ENCODE measurements around the gene MRPL1.
A peak's percentile ranks its signal among the peaks of the same experiment; 100 is the strongest.

The MRPL1 gene

DNA sequence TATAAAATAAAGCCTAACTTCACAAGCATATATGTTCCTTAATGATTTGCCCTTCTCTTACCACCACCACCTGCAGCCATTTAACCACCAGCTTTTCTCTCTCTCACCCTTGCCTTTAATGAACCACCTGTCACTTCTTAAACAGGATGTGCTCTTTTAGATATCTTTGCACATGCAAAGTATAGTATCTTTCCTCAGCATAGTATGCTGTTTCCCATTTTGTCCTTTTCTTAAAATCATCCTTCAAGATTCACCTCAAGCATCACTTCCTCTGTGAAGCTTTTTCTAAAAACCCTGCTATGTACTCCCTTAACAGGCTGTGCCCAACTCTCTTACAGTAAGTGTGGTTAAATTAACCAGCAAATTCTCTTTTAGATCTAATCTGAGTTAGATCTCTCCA, 35.3 kb upstream of the MRPL1 start:
- DNase-seq: peak in 1 of 3 experiments; percentile 22
- Mint-ChIP-seq H3K27ac (peak overlapping the region; percentile 10 to 45), H3K36me3 (ENCODE audit: insufficient read depth) (no peaks in the 10 kb centered on the region), H3K4me3 (peak overlapping the region; percentile 0 to 40), H3K4me1 (ENCODE audit: low read depth in 2 of 2) (peaks cover 29 to 30% of the 10 kb centered on the region in 2 donors), H3K27me3 (no peaks in the 10 kb centered on the region), H3K9me3 (no peaks in the 10 kb centered on the region)
- ATAC-seq (replicated peaks): peak; percentile 95

DNA sequence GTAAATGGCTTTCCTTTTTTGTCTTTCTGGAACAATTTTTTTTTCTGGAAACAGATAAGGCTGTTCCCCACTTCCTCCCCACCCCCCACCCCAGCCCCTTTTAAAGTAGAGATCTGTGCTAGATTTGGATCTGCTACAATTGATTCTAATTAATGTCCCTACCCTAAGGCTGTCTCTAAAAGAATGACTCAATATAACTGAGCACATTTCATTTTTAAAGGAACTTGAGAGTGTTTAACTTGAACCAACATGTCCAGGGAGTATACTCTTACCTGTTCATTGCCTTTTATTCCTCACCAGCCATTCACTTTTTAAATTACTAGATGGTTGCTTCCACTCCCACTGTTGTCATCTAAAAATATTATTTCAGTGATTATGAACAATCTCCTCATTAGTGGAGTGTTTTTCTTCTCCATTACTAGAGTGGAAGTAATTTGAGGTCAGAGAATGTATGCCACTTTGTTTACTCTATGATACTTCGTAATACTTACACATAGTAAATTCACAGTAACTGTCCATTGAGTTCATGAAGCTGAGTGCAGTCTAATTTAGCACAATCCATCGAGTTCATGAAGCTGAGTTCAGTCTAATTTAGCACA, 29.4 kb upstream of the MRPL1 start:
- no peak overlapping the region for H3K27ac Mint-ChIP-seq
- ATAC-seq (replicated peaks): no peak

DNA sequence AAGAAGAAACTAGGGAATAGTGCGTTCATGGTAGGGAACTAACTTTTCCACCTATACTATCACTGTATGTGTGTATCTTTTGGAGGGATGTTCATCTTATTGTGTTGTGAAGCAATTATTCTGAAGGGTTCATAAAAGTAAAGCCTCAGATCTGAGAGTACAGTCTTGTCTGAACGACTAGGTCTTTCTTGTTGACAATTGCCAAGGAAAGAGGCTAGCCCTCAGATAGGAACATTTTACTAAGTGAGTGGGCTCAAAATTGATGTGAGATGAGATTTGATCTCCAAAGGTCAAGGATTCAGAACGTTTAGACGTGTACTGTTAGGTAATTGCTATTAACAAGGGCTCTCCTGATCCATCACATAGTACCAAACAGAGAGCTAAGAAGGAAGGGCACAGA, 28.2 kb upstream of the MRPL1 start:
- H3K27me3 Mint-ChIP-seq: no peaks in the 10 kb centered on the region
- peaks cover 0 to 3% of the 10 kb centered on the region in 2 donors for H3K4me1 Mint-ChIP-seq (ENCODE audit: low read depth in 2 of 2)
- no peaks in the 10 kb centered on the region for H3K36me3 Mint-ChIP-seq (ENCODE audit: insufficient read depth)
- H3K4me3 Mint-ChIP-seq: no peak overlapping the region
- ATAC-seq (replicated peaks) (no peak), DNase-seq (no peak)
- H3K27ac Mint-ChIP-seq: no peak overlapping the region
- H3K9me3 Mint-ChIP-seq: no peaks in the 10 kb centered on the region

More for the DNA sequence above, 29.4 kb upstream of the MRPL1 start:
- DNase-seq: no peak
- Mint-ChIP-seq H3K4me3 (no peak overlapping the region), H3K36me3 (ENCODE audit: insufficient read depth) (no peaks in the 10 kb centered on the region), H3K4me1 (ENCODE audit: low read depth in 2 of 2) (peaks cover 4 to 12% of the 10 kb centered on the region in 2 donors), H3K9me3 (no peaks in the 10 kb centered on the region), H3K27me3 (no peaks in the 10 kb centered on the region)

DNA sequence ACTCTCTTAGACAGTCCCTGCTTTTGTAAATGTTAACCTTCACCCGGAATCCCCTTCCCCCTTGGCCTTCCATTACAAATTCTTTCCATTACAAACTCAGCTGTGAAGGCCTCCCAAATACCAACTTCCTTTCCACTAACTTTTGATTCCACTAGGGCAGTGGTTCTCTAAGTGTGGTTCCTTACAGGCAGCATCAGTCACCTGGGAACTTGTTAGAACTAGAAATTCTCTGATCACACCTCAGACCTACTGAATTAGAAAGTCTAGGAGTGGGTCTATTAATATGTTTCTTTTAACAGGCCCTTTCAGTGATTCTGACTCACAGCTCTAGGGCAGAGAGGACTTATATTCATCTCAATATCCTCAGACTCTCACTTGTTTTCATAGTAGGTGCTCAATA, 19.0 kb upstream of the MRPL1 start:
- H3K9me3 Mint-ChIP-seq: no peaks in the 10 kb centered on the region
- H3K4me3 Mint-ChIP-seq: no peak overlapping the region
- H3K36me3 Mint-ChIP-seq (ENCODE audit: insufficient read depth): no peaks in the 10 kb centered on the region
- ATAC-seq (replicated peaks): no peak
- peaks cover 3 to 9% of the 10 kb centered on the region in 2 donors for H3K4me1 Mint-ChIP-seq (ENCODE audit: low read depth in 2 of 2)
- DNase-seq: no peak
- H3K27me3 Mint-ChIP-seq: no peaks in the 10 kb centered on the region
- peak overlapping the region in 1 of 2 donors; percentile 4 for H3K27ac Mint-ChIP-seq

DNA sequence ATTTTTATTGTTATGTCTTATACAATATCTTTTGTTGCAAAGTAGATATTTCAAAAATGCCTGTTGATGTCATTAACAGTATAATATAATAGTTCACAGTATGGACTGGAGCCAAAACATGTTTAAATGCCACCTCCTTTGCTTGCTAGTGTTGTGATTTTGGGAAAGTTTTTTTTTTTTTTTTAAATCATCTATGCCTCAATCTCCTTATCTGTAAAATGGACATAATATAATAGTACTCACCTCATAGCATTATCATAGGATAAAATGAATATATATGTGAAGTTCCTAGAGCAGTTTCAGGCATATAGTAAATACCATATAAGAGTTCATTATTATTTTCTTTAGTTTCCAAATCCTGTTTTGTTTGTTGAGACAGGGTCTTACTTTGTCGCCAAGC, 18.3 kb upstream of the MRPL1 start:
- Mint-ChIP-seq H3K36me3 (ENCODE audit: insufficient read depth) (no peaks in the 10 kb centered on the region), H3K9me3 (no peaks in the 10 kb centered on the region), H3K4me1 (ENCODE audit: low read depth in 2 of 2) (peaks cover 3 to 9% of the 10 kb centered on the region in 2 donors), H3K27me3 (no peaks in the 10 kb centered on the region), H3K4me3 (no peak overlapping the region), H3K27ac (no peak overlapping the region)
- no peak for DNase-seq
- no peak for ATAC-seq (replicated peaks)

DNA sequence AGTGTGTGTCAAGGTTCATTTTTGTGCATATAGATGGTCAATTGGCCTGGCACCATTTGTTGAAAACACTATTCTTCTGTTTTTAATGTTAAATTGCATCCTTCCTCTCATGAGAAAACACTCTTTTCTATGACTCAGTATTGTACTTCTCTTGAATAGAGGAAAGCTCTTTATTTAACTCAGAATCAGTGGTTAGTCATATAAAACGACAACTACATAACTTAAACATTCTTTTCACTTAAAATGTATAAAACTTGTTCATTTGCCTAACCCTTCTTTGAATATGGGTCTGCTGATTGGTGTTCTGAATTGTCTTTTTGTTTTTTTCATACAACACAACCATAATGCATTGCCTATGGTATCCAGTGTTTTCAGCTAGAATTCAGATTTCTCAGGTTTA, 17.2 kb upstream of the MRPL1 start:
- Mint-ChIP-seq H3K36me3 (ENCODE audit: insufficient read depth) (no peaks in the 10 kb centered on the region), H3K4me1 (ENCODE audit: low read depth in 2 of 2) (peaks cover 3 to 9% of the 10 kb centered on the region in 2 donors), H3K4me3 (no peak overlapping the region), H3K9me3 (no peaks in the 10 kb centered on the region), H3K27me3 (no peaks in the 10 kb centered on the region), H3K27ac (no peak overlapping the region)
- ATAC-seq (replicated peaks) (no peak), DNase-seq (no peak)

DNA sequence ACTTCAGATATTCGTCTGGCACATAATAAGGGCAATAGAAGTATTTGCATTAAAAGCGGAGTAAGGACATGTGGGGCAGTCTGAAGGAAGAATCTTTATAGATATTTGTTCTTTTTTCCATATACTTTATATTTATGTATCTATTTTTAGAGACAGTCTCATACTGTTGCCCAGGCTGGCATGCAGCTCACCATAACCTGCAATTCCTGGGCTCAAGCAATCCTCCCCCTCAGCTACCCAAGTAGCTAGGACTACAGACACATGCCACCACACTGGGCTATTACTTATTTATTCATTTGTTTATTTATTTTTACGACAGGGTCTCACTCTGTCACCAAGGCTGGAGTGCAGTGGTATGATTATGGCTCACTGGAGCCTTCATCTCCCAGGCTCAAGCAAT, 16.7 kb upstream of the MRPL1 start:
- Mint-ChIP-seq H3K9me3 (no peaks in the 10 kb centered on the region), H3K36me3 (ENCODE audit: insufficient read depth) (no peaks in the 10 kb centered on the region)

DNA sequence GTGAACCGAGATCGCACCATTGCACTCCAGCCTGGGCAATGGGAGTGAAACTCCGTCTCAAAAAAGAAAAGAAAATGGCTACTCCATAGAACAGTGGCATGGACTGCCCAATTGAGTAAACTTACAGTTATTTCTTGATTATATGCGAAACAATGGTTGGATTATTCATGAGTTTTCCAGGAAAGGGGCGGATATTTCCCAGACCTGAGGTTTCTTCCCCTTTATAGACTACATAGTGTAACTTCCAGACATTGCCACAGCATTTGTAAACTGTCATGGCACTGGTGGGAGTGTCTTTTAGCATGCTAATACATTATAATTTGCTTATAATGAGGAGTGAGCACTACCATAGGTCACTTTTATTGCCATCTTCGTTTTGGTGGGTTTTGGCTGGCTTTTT, 14.1 kb upstream of the MRPL1 start:
- no peak overlapping the region for H3K27ac Mint-ChIP-seq
- H3K4me1 Mint-ChIP-seq (ENCODE audit: low read depth in 2 of 2): peaks cover 19 to 32% of the 10 kb centered on the region in 2 donors

More for the DNA sequence above, 16.7 kb upstream of the MRPL1 start:
- H3K4me3 Mint-ChIP-seq: no peak overlapping the region
- DNase-seq (no peak), ATAC-seq (replicated peaks) (no peak)
- no peaks in the 10 kb centered on the region for H3K27me3 Mint-ChIP-seq
- H3K27ac Mint-ChIP-seq: no peak overlapping the region
- peaks cover 3 to 9% of the 10 kb centered on the region in 2 donors for H3K4me1 Mint-ChIP-seq (ENCODE audit: low read depth in 2 of 2)

DNA sequence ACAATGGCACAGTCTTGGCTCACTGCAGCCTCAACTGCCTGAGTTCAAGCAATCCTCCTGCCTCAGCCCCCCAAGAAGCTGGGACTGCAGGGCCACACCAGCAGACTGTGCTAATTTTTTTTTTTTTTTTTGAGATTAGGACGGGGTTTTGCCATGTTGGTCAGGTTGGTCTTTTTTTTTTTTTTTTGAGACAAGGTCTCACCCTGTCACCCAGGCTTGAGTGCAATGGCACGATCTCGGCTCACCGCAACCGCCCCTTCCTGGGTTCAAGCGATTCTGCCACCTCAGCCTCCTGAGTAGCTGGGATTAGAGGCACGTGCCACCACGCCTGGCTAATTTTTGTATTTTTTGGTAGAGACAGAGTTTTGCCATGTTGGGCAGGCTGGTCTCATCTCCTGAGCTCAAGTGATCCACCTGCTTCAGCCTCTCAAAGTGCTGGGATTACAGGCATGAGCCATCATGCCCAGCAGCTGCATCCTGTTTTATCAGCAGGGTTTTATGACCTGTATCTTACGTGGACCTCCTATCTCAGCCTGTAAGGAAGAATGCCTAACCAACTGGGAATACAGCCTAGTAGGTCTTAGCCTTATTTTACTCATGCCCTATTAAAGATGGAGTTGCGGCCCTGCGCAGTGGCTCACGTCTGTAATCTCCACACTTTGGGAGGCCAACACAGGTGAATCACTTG, 13.2 kb upstream of the MRPL1 start:
- Mint-ChIP-seq H3K27me3 (no peaks in the 10 kb centered on the region), H3K4me1 (ENCODE audit: low read depth in 2 of 2) (peaks cover 27 to 33% of the 10 kb centered on the region in 2 donors), H3K36me3 (ENCODE audit: insufficient read depth) (peaks cover 14% of the 10 kb centered on the region), H3K27ac (no peak overlapping the region), H3K4me3 (no peak overlapping the region), H3K9me3 (no peaks in the 10 kb centered on the region)
- ATAC-seq (replicated peaks): no peak
- no peak for DNase-seq

More for the DNA sequence above, 14.1 kb upstream of the MRPL1 start:
- Mint-ChIP-seq H3K27me3 (no peaks in the 10 kb centered on the region), H3K9me3 (no peaks in the 10 kb centered on the region), H3K36me3 (ENCODE audit: insufficient read depth) (peaks cover 5% of the 10 kb centered on the region), H3K4me3 (no peak overlapping the region)
- DNase-seq: no peak
- no peak for ATAC-seq (replicated peaks)

DNA sequence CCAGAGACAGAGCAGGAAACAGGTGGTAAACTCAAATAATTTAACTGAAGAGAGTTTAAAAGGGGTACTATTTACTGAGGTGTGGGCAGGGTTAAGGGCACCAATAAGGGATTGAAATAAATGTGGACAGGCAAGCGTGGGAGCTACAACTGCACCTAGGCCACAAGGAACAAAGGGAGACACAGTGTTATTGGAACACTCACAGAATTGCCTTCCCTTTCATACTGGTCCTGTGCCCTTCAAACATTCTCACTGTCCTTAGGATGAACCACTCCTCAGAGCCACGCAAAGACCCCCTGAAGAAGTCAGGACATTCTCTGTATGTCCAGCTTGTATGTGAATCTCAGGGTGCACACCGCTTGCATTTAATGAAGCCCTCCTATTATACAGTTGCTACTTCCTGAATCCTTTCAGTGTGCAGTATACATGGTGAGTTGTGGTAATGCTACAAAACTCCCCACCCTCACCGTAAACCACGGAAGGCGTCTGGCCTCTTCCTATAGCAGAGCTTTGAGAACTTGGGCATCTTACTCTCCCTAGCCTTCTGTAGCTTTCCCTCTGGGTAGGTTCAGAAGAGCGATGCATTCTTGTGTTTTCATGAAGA, 9.6 kb upstream of the MRPL1 start:
- ATAC-seq (replicated peaks) (peak; percentile 91), DNase-seq (peak; percentile 65 to 69 (median 66))
- peak overlapping the region; percentile 74 to 83 for H3K4me3 Mint-ChIP-seq
- peak overlapping the region; percentile 97 to 98 for H3K27ac Mint-ChIP-seq
- no peaks in the 10 kb centered on the region for H3K9me3 Mint-ChIP-seq
- peaks cover 19% of the 10 kb centered on the region for H3K36me3 Mint-ChIP-seq (ENCODE audit: insufficient read depth)
- no peaks in the 10 kb centered on the region for H3K27me3 Mint-ChIP-seq
- peaks cover 45 to 56% of the 10 kb centered on the region in 2 donors for H3K4me1 Mint-ChIP-seq (ENCODE audit: low read depth in 2 of 2)

DNA sequence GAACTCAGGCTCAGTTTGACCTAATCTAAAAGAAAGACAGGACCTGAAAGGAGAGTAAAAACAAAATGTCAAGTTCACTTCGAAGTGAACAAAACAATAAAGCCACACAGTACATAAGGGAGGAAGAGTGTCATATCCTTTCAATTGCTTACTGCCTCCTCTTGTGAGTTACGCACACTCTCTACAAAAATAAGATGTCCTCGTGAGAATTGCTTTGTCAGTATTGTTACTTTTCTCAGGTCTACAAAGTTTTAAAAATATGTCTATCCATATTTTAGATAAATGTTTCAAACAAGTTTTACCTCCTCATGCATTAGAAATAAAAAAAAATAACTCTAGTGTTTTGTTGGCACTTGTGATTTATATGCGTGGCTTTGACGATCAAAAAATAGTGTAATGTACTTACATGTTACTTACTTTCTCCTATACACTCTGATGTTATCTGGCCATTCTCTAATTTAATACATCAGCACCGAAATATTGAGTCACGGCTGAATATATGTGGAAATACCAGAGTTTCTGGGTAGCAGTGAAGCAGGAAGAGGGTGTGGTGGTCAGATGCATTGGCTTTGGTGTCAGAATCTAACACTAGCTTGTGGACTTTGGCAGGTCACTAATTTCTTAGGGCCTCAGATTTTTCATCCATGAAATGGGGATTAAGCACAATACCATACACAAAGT, 8.1 kb upstream of the MRPL1 start:
- peak overlapping the region; percentile 74 to 83 for H3K4me3 Mint-ChIP-seq
- peaks cover 48 to 64% of the 10 kb centered on the region in 2 donors for H3K4me1 Mint-ChIP-seq (ENCODE audit: low read depth in 2 of 2)
- no peaks in the 10 kb centered on the region for H3K27me3 Mint-ChIP-seq
- no peaks in the 10 kb centered on the region for H3K9me3 Mint-ChIP-seq
- peaks cover 22% of the 10 kb centered on the region for H3K36me3 Mint-ChIP-seq (ENCODE audit: insufficient read depth)
- peak in 1 of 3 experiments; percentile 26 for DNase-seq
- peak; percentile 70 for ATAC-seq (replicated peaks)
- H3K27ac Mint-ChIP-seq: peak overlapping the region; percentile 97 to 98

DNA sequence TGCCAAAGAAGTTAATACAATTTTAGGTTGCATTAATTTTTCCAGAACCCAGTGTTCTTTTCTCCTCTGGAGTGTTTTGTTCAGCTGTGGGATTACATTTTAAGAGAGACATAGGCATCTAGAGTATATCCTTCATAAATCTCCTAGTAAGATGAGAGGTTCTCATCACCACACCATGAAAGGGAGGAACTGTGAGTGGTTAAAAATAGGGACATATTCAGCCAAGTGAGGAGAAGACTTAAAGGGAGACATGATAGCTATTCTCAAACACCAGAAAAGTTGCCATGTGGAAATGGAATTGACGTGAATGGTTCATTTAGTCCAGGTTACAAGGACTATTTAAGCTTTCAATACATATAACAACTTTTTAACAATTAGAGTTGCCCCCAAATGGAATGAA, 6.5 kb upstream of the MRPL1 start:
- DNase-seq (no peak), ATAC-seq (replicated peaks) (no peak)
- peaks cover 51 to 68% of the 10 kb centered on the region in 2 donors for H3K4me1 Mint-ChIP-seq (ENCODE audit: low read depth in 2 of 2)
- no peaks in the 10 kb centered on the region for H3K27me3 Mint-ChIP-seq
- no peaks in the 10 kb centered on the region for H3K9me3 Mint-ChIP-seq
- H3K36me3 Mint-ChIP-seq (ENCODE audit: insufficient read depth): peaks cover 25% of the 10 kb centered on the region
- H3K27ac Mint-ChIP-seq: peak overlapping the region in 1 of 2 donors; percentile 97
- peak overlapping the region in 1 of 2 donors; percentile 4 for H3K4me3 Mint-ChIP-seq

DNA sequence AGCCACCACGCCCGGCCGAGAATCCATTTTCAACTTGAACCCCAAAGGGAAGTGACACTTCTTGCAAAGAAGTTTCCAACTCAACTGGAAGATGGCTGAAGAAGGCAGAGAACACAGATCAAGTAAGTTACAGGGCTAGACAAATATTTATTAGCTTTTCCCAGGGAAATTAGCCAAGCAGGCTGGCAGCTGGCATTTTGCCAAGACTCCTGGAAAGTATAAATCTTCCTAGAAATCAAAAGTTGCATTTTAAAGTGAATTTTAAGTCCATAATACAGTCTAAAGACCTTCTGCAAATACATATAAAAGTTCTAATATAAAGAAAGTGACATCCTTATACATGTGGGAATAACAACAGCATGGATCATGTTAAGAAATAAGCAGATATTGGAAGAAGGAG, 3.4 kb upstream of the MRPL1 start:
- DNase-seq (no peak), ATAC-seq (replicated peaks) (no peak)
- no peaks in the 10 kb centered on the region for H3K27me3 Mint-ChIP-seq
- H3K27ac Mint-ChIP-seq: peak overlapping the region; percentile 60 to 100
- H3K4me3 Mint-ChIP-seq: peak overlapping the region in 1 of 2 donors; percentile 18
- H3K9me3 Mint-ChIP-seq: no peaks in the 10 kb centered on the region
- peaks cover 40% of the 10 kb centered on the region for H3K36me3 Mint-ChIP-seq (ENCODE audit: insufficient read depth)
- H3K4me1 Mint-ChIP-seq (ENCODE audit: low read depth in 2 of 2): peaks cover 42 to 58% of the 10 kb centered on the region in 2 donors

All from effector memory CD8-positive, alpha-beta T cell (primary cell).